OCI-LY7 (cell line): Measurements from ENCODE around the gene EYS. TPM values are rescaled to one million over a fixed set of nuclear protein-coding genes. Genes with fewer than 3 reads are reported as not detected.

ENCODE experiments used
- BruUV-seq: library from RNA; stranded (reverse); fragments of 400-500 nt; replicated peaks from 2 replicates; lab custom pipeline; 2021; lab: Mats Ljungman, UMichigan
- CTCF ChIA-PET: fragments of 300-600 bp; sonication (Branson Sonifier 250); formaldehyde crosslinking; loops from one replicate; lab custom pipeline; 2022; ENCODE audit warnings: antibody characterized with exemption; ENCODE audit not compliant: unreplicated experiment; lab: Charles Lee
- POLR2A ChIA-PET: fragments of 300-600 bp; sonication (Branson Sonifier 250); formaldehyde crosslinking; loops from one replicate; lab custom pipeline; 2022; ENCODE audit warnings: antibody characterized with exemption; lab: Charles Lee
- DNase-seq: peaks from one replicate; pipeline ENCODE4 v3.0.0-alpha.2; 2015; ENCODE audit warnings: low spot score
- H2AFZ ChIP-seq: fragments of 200-600 bp; sonication (generic), shearing (Covaris generic); 2 replicates; pipeline ENCODE4 v1.6.1; 2014; ENCODE audit warnings: mild to moderate bottlenecking, antibody characterized with exemption, low read length, moderate library complexity
- H3K27ac ChIP-seq: fragments of 200-600 bp; sonication (generic); 2 replicates; pipeline ENCODE4 v1.5.1; 2014; ENCODE audit warnings: mixed run types, low read depth, mild to moderate bottlenecking, moderate library complexity, low read length, inconsistent platforms; ENCODE audit not compliant: poor library complexity, severe bottlenecking
- H3K36me3 ChIP-seq: fragments of 200-600 bp; sonication (generic); 2 replicates; pipeline ENCODE4 v1.6.1; 2014; ENCODE audit warnings: mild to moderate bottlenecking, antibody characterized with exemption, low read length, moderate library complexity, mixed read lengths; ENCODE audit not compliant: insufficient read depth
- H3K4me1 ChIP-seq: fragments of 200-600 bp; sonication (generic); 2 replicates; pipeline ENCODE4 v1.5.1; 2014; ENCODE audit warnings: mild to moderate bottlenecking, low read length; ENCODE audit not compliant: insufficient read depth, poor library complexity, severe bottlenecking
- H3K4me2 ChIP-seq: fragments of 200-600 bp; sonication (generic); 2 replicates; pipeline ENCODE4 v1.6.1; 2014; ENCODE audit warnings: mild to moderate bottlenecking, low read length
- H3K4me3 ChIP-seq: fragments of 200-600 bp; sonication (generic); 2 replicates; pipeline ENCODE4 v1.5.1; 2014; ENCODE audit warnings: mild to moderate bottlenecking, low read depth, low read length; ENCODE audit not compliant: poor library complexity, severe bottlenecking
- H3K79me2 ChIP-seq: fragments of 200-600 bp; sonication (generic); 2 replicates; pipeline ENCODE4 v1.6.1; 2016; ENCODE audit warnings: low read depth, mild to moderate bottlenecking, low read length, moderate library complexity, mixed read lengths; ENCODE audit not compliant: insufficient read depth
- H3K9me2 ChIP-seq: fragments of 200-600 bp; sonication (generic); 2 replicates; pipeline ENCODE4 v1.6.1; 2016; ENCODE audit warnings: mild to moderate bottlenecking, low read length, mixed read lengths; ENCODE audit not compliant: insufficient read depth
- H3K9me3 ChIP-seq: fragments of 200-600 bp; sonication (generic); 2 replicates; pipeline ENCODE4 v1.6.1; 2014; ENCODE audit warnings: mild to moderate bottlenecking, mixed run types, low read length, mixed read lengths
- H4K20me1 ChIP-seq: fragments of 200-600 bp; sonication (generic); 2 replicates; pipeline ENCODE4 v1.6.1; 2014; ENCODE audit warnings: mild to moderate bottlenecking, antibody characterized with exemption, low read length, moderate library complexity, mixed read lengths; ENCODE audit not compliant: insufficient read depth
- EZH2phosphoT487 ChIP-seq: fragments of 200-600 bp; sonication (generic); IDR thresholded peaks from 2 replicates; pipeline ENCODE4 v1.6.1; 2018; ENCODE audit warnings: low read depth, borderline replicate concordance, mild to moderate bottlenecking, mixed run types, antibody characterized with exemption, low read length, moderate library complexity, mixed read lengths
- intact Hi-C: fragments of 100-400 bp; cut with micrococcal nuclease; formaldehyde crosslinking; loops from one replicate; pipeline ENCODE4 v1.10.0; 2022; ENCODE audit not compliant: unreplicated experiment
- total RNA-seq, 2 experiments: library from RNA; depleted of rRNA in 1 of 2; stranded (reverse); fragments of >200 nt in 1 of 2; shearing (Covaris generic) in 1 of 2; gene quantifications; 2 replicates each; pipeline ENCODE4 v1.2.3, GENCODE V29; 2014 to 2022
- TF ChIP-seq, protein P1 (sequence below): fragments of 200-600 bp; sonication (generic); conservative IDR thresholded peaks from 2 replicates; pipeline ENCODE4 v1.5.1; 2014; ENCODE audit warnings: mild to moderate bottlenecking, antibody characterized with exemption, low read length, moderate library complexity, mixed read lengths

EYS gene
- total RNA-seq, 2 experiments from 2014 or later: not detected

DNA sequence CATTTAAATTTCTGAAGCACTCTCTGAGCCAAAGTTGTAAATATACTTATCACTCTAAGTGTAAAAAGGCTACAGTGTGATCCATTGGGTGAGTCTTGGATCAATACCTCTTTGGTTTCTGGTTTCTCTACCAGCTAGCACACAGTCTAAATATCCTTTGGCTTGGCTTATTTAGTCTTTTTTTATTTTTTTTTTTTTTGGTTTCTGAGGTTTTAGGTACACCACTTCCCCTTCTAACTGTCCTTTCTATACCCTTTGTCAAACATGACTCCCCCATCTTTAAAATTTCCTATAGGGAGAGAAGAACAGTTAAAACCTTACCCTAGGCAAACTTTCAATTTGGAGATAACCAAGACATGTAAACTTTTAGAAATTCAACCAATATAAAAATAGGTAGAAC, 1692.4 kb downstream of the EYS start:
- POLR2A ChIA-PET: no interaction called here
- no TSS peak for BruUV-seq
- no peaks in the 10 kb centered on the region for H3K4me1 ChIP-seq
- intact Hi-C loops: no loop called here
- H3K9me3 ChIP-seq: no peaks in the 10 kb centered on the region
- H2AFZ ChIP-seq: no peak overlapping the region
- no peak overlapping the region for H3K4me2 ChIP-seq
- DNase-seq: no peak
- CTCF ChIA-PET: no interaction called here
- no peaks in the 10 kb centered on the region for H4K20me1 ChIP-seq
- H3K36me3 ChIP-seq: no peaks in the 10 kb centered on the region
- H3K27ac ChIP-seq: no peak overlapping the region
- H3K4me3 ChIP-seq: no peak overlapping the region
- no peaks in the 10 kb centered on the region for H3K9me2 ChIP-seq
- no peaks in the 10 kb centered on the region for H3K79me2 ChIP-seq
- TF ChIP-seq, protein P1, sequence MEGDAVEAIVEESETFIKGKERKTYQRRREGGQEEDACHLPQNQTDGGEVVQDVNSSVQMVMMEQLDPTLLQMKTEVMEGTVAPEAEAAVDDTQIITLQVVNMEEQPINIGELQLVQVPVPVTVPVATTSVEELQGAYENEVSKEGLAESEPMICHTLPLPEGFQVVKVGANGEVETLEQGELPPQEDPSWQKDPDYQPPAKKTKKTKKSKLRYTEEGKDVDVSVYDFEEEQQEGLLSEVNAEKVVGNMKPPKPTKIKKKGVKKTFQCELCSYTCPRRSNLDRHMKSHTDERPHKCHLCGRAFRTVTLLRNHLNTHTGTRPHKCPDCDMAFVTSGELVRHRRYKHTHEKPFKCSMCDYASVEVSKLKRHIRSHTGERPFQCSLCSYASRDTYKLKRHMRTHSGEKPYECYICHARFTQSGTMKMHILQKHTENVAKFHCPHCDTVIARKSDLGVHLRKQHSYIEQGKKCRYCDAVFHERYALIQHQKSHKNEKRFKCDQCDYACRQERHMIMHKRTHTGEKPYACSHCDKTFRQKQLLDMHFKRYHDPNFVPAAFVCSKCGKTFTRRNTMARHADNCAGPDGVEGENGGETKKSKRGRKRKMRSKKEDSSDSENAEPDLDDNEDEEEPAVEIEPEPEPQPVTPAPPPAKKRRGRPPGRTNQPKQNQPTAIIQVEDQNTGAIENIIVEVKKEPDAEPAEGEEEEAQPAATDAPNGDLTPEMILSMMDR: no peak
- no peak for TF ChIP-seq EZH2phosphoT487

- POLR2A ChIA-PET: no interaction called here
- DNase-seq: no peak
- CTCF ChIA-PET: no interaction called here
- H3K4me2 ChIP-seq: no peak overlapping the region
- BruUV-seq: no TSS peak
- no peak overlapping the region for H3K27ac ChIP-seq
- H3K4me3 ChIP-seq: no peak overlapping the region
- H2AFZ ChIP-seq: no peak overlapping the region
- no peaks in the 10 kb centered on the region for H3K79me2 ChIP-seq
- no peaks in the 10 kb centered on the region for H3K4me1 ChIP-seq
- no peak for TF ChIP-seq EZH2phosphoT487
- TF ChIP-seq, protein P1: no peak
- intact Hi-C loops: no loop called here
- no peaks in the 10 kb centered on the region for H4K20me1 ChIP-seq
- no peaks in the 10 kb centered on the region for H3K9me2 ChIP-seq
- H3K9me3 ChIP-seq: no peaks in the 10 kb centered on the region
- H3K36me3 ChIP-seq: no peaks in the 10 kb centered on the region
Observed at GRCh38 chr6:64013011-64013410, 1694.0 kb downstream of the EYS start.

- Histone ChIP-seq H3K4me3 (no peak overlapping the region), H3K79me2 (no peaks in the 10 kb centered on the region), H3K4me2 (no peak overlapping the region), H3K27ac (no peak overlapping the region), H2AFZ (no peak overlapping the region), H4K20me1 (no peaks in the 10 kb centered on the region), H3K4me1 (no peaks in the 10 kb centered on the region), H3K9me2 (no peaks in the 10 kb centered on the region), H3K36me3 (no peaks in the 10 kb centered on the region), H3K9me3 (no peaks in the 10 kb centered on the region)
- no peak for TF ChIP-seq EZH2phosphoT487
- TF ChIP-seq, protein P1: peak; percentile 51
- no TSS peak for BruUV-seq
- DNase-seq: no peak
- ChIA-PET CTCF (no interaction called here), POLR2A (no interaction called here)
- intact Hi-C loops: no loop called here
Observed at GRCh38 chr6:64012351-64013001, 1694.5 kb downstream of the EYS start.
